Activated CD8-positive, alpha-beta memory T cell treated with anti-CD3 and anti-CD28 coated beads for 36 hours (primary cell): ENCODE data around the gene DHRS3. TPM values are rescaled to one million over a fixed set of nuclear protein-coding genes. Genes with fewer than 3 reads are reported as not detected.

ENCODE experiments used
- CTCF ChIA-PET: fragments of 350-600 bp; sonication (Branson Sonifier 250); formaldehyde crosslinking; loops from one replicate; lab custom pipeline; 2021; ENCODE audit warnings: antibody characterized with exemption; lab: Charles Lee
- POLR2A ChIA-PET: fragments of 350-600 bp; sonication (Branson Sonifier 250); formaldehyde crosslinking; loops from one replicate; lab custom pipeline; 2021; ENCODE audit warnings: antibody characterized with exemption; lab: Charles Lee
- total RNA-seq, 2 experiments: library from RNA; stranded (reverse); gene quantifications; one replicate each; pipeline ENCODE4 v1.2.3, GENCODE V29; 2021

The DHRS3 gene
- total RNA-seq, 2 experiments from 2014 or later, result 134 to 136 TPM

GRCh38 chr1:12604986-12605385, 13.0 kb downstream of the DHRS3 start:
- ChIA-PET POLR2A (interaction anchor here (1.1 to 1.2 kb wide), 2 partner anchors 12 to 14 kb away, joined by 4 to 5 read pairs; no protein-coding TSS in a partner anchor), CTCF (interaction anchor here (0.5 to 7.3 kb wide), 2 partner anchors 13 to 228 kb away, joined by 3 to 67 read pairs; partner anchors contain the start of gene DHRS3)

GRCh38 chr1:12604114-12604874, 13.7 kb downstream of the DHRS3 start:
- ChIA-PET CTCF (interaction anchor here (0.5 to 7.3 kb wide), 3 partner anchors 10 to 227 kb away, joined by 3 to 67 read pairs (median 3); partner anchors contain the start of gene DHRS3), POLR2A (interaction anchor here (1.1 to 1.2 kb wide), 2 partner anchors 13 to 15 kb away, joined by 4 to 5 read pairs; no protein-coding TSS in a partner anchor)

GRCh38 chr1:12603224-12603623, 14.8 kb downstream of the DHRS3 start:
- POLR2A ChIA-PET, result no interaction called here
- CTCF ChIA-PET, result interaction anchor here (0.7 to 7.3 kb wide), 2 partner anchors 9 to 15 kb away, joined by 3 to 67 read pairs; partner anchors contain the start of gene DHRS3

GRCh38 chr1:12602659-12603024, 15.4 kb downstream of the DHRS3 start:
- ChIA-PET POLR2A (no interaction called here), CTCF (interaction anchor here (0.7 to 7.3 kb wide), 2 partner anchors 9 to 16 kb away, joined by 3 to 67 read pairs; partner anchors contain the start of gene DHRS3)

- POLR2A ChIA-PET, result interaction anchor here (1.2 kb wide), 1 partner anchor 17 kb away, joined by 5 read pairs; no protein-coding TSS in a partner anchor
- CTCF ChIA-PET, result interaction anchor here (0.8 to 7.3 kb wide), 4 partner anchors 10 to 54 kb away, joined by 3 to 67 read pairs (median 6); partner anchors contain the start of gene DHRS3
Measured at GRCh38 chr1:12601700-12602658, 16.0 kb downstream of the DHRS3 start.

GRCh38 chr1:12600880-12601633, 17.0 kb downstream of the DHRS3 start:
- POLR2A ChIA-PET, result interaction anchor here (0.6 to 1.2 kb wide), 2 partner anchors 18 to 98 kb away, joined by 4 to 5 read pairs; no protein-coding TSS in a partner anchor
- CTCF ChIA-PET, result interaction anchor here (0.8 to 7.3 kb wide), 5 partner anchors 9 to 201 kb away, joined by 3 to 67 read pairs (median 5); partner anchors contain the start of gene DHRS3

- POLR2A ChIA-PET, result no interaction called here
- CTCF ChIA-PET, result interaction anchor here (1.2 to 7.3 kb wide), 3 partner anchors 11 to 200 kb away, joined by 3 to 67 read pairs (median 5); partner anchors contain the start of gene DHRS3
Measured at GRCh38 chr1:12600335-12600734, 17.7 kb downstream of the DHRS3 start.

- CTCF ChIA-PET, result interaction anchor here (1.9 kb wide), 1 partner anchor 21 kb away, joined by 9 read pairs; no protein-coding TSS in a partner anchor
- POLR2A ChIA-PET, result no interaction called here
Measured at GRCh38 chr1:12599657-12600056, 18.4 kb downstream of the DHRS3 start.

- ChIA-PET POLR2A (no interaction called here), CTCF (interaction anchor here (1.6 to 1.9 kb wide), 2 partner anchors 21 to 302 kb away, joined by 3 to 9 read pairs; no protein-coding TSS in a partner anchor)
Measured at GRCh38 chr1:12598974-12599373, 19.0 kb downstream of the DHRS3 start.

GRCh38 chr1:12597792-12598191, 20.2 kb downstream of the DHRS3 start:
- ChIA-PET CTCF (interaction anchor here (1.6 to 1.9 kb wide), 2 partner anchors 23 to 300 kb away, joined by 3 to 9 read pairs; no protein-coding TSS in a partner anchor), POLR2A (no interaction called here)

- ChIA-PET POLR2A (interaction anchor here (0.7 kb wide), 1 partner anchor 688 kb away, joined by 3 read pairs; no protein-coding TSS in a partner anchor), CTCF (interaction anchor here (1.2 kb wide), 1 partner anchor 63 kb away, joined by 3 read pairs; no protein-coding TSS in a partner anchor)
Measured at GRCh38 chr1:12596007-12596821, 21.8 kb downstream of the DHRS3 start.

GRCh38 chr1:12595757-12596006, 22.3 kb downstream of the DHRS3 start:
- POLR2A ChIA-PET, result interaction anchor here (0.7 kb wide), 1 partner anchor 688 kb away, joined by 3 read pairs; no protein-coding TSS in a partner anchor
- CTCF ChIA-PET, result interaction anchor here (1.2 to 2.5 kb wide), 2 partner anchors 24 to 63 kb away, joined by 3 to 7 read pairs; no protein-coding TSS in a partner anchor

- POLR2A ChIA-PET, result no interaction called here
Measured at GRCh38 chr1:12594966-12595756, 22.8 kb downstream of the DHRS3 start.

GRCh38 chr1:12594490-12594889, 23.5 kb downstream of the DHRS3 start:
- POLR2A ChIA-PET, result no interaction called here
- CTCF ChIA-PET, result interaction anchor here (0.6 to 2.5 kb wide), 5 partner anchors 9 to 76 kb away, joined by 3 to 7 read pairs (median 3); no protein-coding TSS in a partner anchor

More at GRCh38 chr1:12594966-12595756, 22.8 kb downstream of the DHRS3 start:
- CTCF ChIA-PET, result interaction anchor here (0.6 to 2.5 kb wide), 4 partner anchors 9 to 75 kb away, joined by 3 to 7 read pairs (median 3); no protein-coding TSS in a partner anchor

GRCh38 chr1:12593621-12594066, 24.4 kb downstream of the DHRS3 start:
- ChIA-PET POLR2A (no interaction called here), CTCF (interaction anchor here (0.6 to 2.5 kb wide), 3 partner anchors 9 to 26 kb away, joined by 3 to 7 read pairs (median 3); no protein-coding TSS in a partner anchor)

GRCh38 chr1:12592496-12592895, 25.5 kb downstream of the DHRS3 start:
- CTCF ChIA-PET, result interaction anchor here (0.8 to 1.2 kb wide), 3 partner anchors 9 to 154 kb away, joined by 3 to 6 read pairs (median 3); no protein-coding TSS in a partner anchor
- POLR2A ChIA-PET, result no interaction called here
